ENCODE measurements around the gene APOL3.

DNA sequence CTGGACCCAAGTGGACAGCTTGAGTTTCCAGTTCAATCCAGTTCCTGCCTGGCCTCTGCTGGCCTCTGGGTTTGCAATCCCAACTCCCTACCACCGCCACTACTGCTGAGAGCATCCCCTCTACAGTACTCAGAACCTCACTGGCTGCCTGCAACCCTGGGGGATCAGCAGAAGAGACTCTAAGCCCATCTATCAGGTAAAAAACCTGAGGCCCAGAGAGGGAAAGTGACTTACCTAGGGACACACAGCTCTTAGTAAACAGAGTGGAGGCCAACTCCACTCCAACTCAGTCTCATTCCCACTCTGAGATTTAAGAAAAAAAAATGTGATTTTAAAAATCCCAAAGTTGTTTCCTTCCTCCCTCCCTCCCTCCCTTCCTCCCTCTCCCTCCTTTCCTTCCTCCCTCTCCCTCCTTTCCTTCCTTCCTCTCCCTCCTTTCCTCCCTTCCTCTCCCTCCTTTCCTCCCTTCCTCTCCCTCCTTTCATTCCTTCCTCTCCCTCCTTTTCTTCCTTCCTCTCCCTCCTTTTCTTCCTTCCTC is 34.5 kb downstream of the APOL3 start:
- TF ChIP-seq PREB (CRISPR knock-in tag; IDR thresholded peaks at IDR 0.05) (no peak), POLR2A (IDR thresholded peaks at IDR 0.05; ENCODE audit: insufficient read depth in 1 of 2, low read depth in 2 of 2, low read length in 2 of 2) (no peak), TAF1 (CRISPR knock-in tag; IDR thresholded peaks at IDR 0.05) (no peak), PHF20 (CRISPR knock-in tag; IDR thresholded peaks at IDR 0.05) (no peak), REST (IDR thresholded peaks at IDR 0.05; ENCODE audit: borderline replicate concordance in 1 of 2, low read depth in 1 of 2, low read length in 2 of 2) (no peak), RFX5 (IDR thresholded peaks at IDR 0.05; ENCODE audit: low read depth, low read length) (no peak), MAX (IDR thresholded peaks at IDR 0.05) (no peak)
- TF ChIP-seq, protein P1, sequence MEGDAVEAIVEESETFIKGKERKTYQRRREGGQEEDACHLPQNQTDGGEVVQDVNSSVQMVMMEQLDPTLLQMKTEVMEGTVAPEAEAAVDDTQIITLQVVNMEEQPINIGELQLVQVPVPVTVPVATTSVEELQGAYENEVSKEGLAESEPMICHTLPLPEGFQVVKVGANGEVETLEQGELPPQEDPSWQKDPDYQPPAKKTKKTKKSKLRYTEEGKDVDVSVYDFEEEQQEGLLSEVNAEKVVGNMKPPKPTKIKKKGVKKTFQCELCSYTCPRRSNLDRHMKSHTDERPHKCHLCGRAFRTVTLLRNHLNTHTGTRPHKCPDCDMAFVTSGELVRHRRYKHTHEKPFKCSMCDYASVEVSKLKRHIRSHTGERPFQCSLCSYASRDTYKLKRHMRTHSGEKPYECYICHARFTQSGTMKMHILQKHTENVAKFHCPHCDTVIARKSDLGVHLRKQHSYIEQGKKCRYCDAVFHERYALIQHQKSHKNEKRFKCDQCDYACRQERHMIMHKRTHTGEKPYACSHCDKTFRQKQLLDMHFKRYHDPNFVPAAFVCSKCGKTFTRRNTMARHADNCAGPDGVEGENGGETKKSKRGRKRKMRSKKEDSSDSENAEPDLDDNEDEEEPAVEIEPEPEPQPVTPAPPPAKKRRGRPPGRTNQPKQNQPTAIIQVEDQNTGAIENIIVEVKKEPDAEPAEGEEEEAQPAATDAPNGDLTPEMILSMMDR (CRISPR knock-in tag; IDR thresholded peaks at IDR 0.05), result no peak
- TF ChIP-seq, protein P2, sequence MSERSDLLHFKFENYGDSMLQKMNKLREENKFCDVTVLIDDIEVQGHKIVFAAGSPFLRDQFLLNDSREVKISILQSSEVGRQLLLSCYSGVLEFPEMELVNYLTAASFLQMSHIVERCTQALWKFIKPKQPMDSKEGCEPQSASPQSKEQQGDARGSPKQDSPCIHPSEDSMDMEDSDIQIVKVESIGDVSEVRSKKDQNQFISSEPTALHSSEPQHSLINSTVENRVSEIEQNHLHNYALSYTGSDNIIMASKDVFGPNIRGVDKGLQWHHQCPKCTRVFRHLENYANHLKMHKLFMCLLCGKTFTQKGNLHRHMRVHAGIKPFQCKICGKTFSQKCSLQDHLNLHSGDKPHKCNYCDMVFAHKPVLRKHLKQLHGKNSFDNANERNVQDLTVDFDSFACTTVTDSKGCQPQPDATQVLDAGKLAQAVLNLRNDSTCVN (CRISPR knock-in tag; IDR thresholded peaks at IDR 0.05; ENCODE audit: borderline replicate concordance), result no peak

Data from HepG2 (cell line).